IMR-90 (cell line): ENCODE measurements around the gene ASTN2. TPM values are rescaled to one million over a fixed set of nuclear protein-coding genes. Genes with fewer than 3 reads are reported as not detected.

Experiments
- ATAC-seq: fragments of 200-7000 bp; cut with Tn5 transposase; 2 replicates; pipeline ENCODE4 v1.9.1; 2020; ENCODE audit warnings: low read depth, mild to moderate bottlenecking, moderate library complexity
- BruUV-seq: library from RNA; stranded (reverse); fragments of 400-500 nt; replicated peaks from 2 replicates; lab custom pipeline; 2021; lab: Mats Ljungman, UMichigan
- CTCF ChIA-PET: fragments of 300-600 bp; formaldehyde crosslinking; extraction: SDS; loops from one replicate; lab custom pipeline; 2021; ENCODE audit warnings: antibody characterized with exemption; lab: Yijun Ruan, JAX
- POLR2A ChIA-PET: fragments of 300-600 bp; sonication (Branson Sonifier 250); formaldehyde crosslinking; loops from one replicate; lab custom pipeline; 2022; ENCODE audit warnings: antibody characterized with exemption; ENCODE audit not compliant: unreplicated experiment; lab: Charles Lee
- DNase-seq: peaks from one replicate; pipeline ENCODE4 v3.0.0; 2013
- H2AFZ ChIP-seq: replicated peaks from 2 replicates; pipeline ENCODE3; 2013; ENCODE audit warnings: low read length, mild to moderate bottlenecking; ENCODE audit not compliant: poor library complexity
- H2AK5ac ChIP-seq: 2 replicates; pipeline ENCODE4 v1.6.1; 2013; ENCODE audit warnings: low read depth, low read length, inconsistent platforms
- H2AK9ac ChIP-seq: replicated peaks from 2 replicates; pipeline ENCODE3; 2013; ENCODE audit warnings: mild to moderate bottlenecking, low read depth, low read length, moderate library complexity; ENCODE audit not compliant: poor library complexity
- H2BK120ac ChIP-seq: 2 replicates; pipeline ENCODE4 v1.6.1; 2013; ENCODE audit warnings: low read depth, low read length, inconsistent platforms
- H2BK15ac ChIP-seq: 3 replicates; pipeline ENCODE4 v1.6.1; 2013; ENCODE audit warnings: low read depth, low read length, inconsistent platforms
- H2BK20ac ChIP-seq: 2 replicates; pipeline ENCODE4 v1.6.1; 2013; ENCODE audit warnings: low read depth, mild to moderate bottlenecking, inconsistent platforms, low read length, moderate library complexity
- H2BK5ac ChIP-seq: 2 replicates; pipeline ENCODE4 v1.6.1; 2013; ENCODE audit warnings: mild to moderate bottlenecking, low read depth, low read length, inconsistent platforms; ENCODE audit not compliant: poor library complexity, severe bottlenecking
- H3K14ac ChIP-seq: replicated peaks from 2 replicates; pipeline ENCODE4 v1.6.1; 2013; ENCODE audit warnings: low read depth, low read length, inconsistent platforms
- H3K18ac ChIP-seq: 2 replicates; pipeline ENCODE4 v1.6.1; 2013; ENCODE audit warnings: low read depth, low read length, control low read depth
- H3K23ac ChIP-seq: 2 replicates; pipeline ENCODE4 v1.6.1; 2013; ENCODE audit warnings: low read depth, low read length, inconsistent platforms
- H3K27ac ChIP-seq: 2 replicates; pipeline ENCODE4 v1.5.1; 2013; ENCODE audit warnings: mild to moderate bottlenecking, control low read depth, low read length; ENCODE audit not compliant: insufficient read depth
- H3K27me3 ChIP-seq: 2 replicates; pipeline ENCODE4 v1.6.1; 2013; ENCODE audit warnings: low read length; ENCODE audit not compliant: control insufficient read depth, insufficient read depth
- H3K36me3 ChIP-seq: 2 replicates; pipeline ENCODE4 v1.6.1; 2013; ENCODE audit warnings: low read length, mixed read lengths; ENCODE audit not compliant: control insufficient read depth, insufficient read depth
- H3K4ac ChIP-seq: 2 replicates; pipeline ENCODE4 v1.6.1; 2013; ENCODE audit warnings: low read depth, low read length, inconsistent platforms
- H3K4me1 ChIP-seq: 2 replicates; pipeline ENCODE4 v1.6.1; 2013; ENCODE audit warnings: low read length, mixed read lengths; ENCODE audit not compliant: control insufficient read depth, insufficient read depth
- H3K4me2 ChIP-seq: 2 replicates; pipeline ENCODE4 v1.6.1; 2013; ENCODE audit warnings: low read depth, mild to moderate bottlenecking, control low read depth, low read length, moderate library complexity
- H3K4me3 ChIP-seq: 2 replicates; pipeline ENCODE4 v1.5.1; 2013; ENCODE audit warnings: low read depth, mild to moderate bottlenecking, control low read depth, low read length, moderate library complexity; ENCODE audit not compliant: insufficient read depth
- H3K56ac ChIP-seq: 2 replicates; pipeline ENCODE4 v1.6.1; 2013; ENCODE audit warnings: low read length, inconsistent platforms; ENCODE audit not compliant: insufficient read depth; ENCODE audit errors: extremely low read depth
- H3K79me1 ChIP-seq, 2 experiments: 2 replicates each; pipeline ENCODE4 v1.6.1; 2013; ENCODE audit warnings: low read length in 2 of 2, inconsistent platforms in 1 of 2, low read depth in 1 of 2
- H3K9ac ChIP-seq: 2 replicates; pipeline ENCODE4 v1.6.1; 2013; ENCODE audit warnings: low read depth, low read length, control low read depth
- H3K9me1 ChIP-seq: 2 replicates; pipeline ENCODE4 v1.6.1; 2013; ENCODE audit warnings: low read length, inconsistent platforms; ENCODE audit not compliant: insufficient read depth
- H3K9me3 ChIP-seq: 2 replicates; pipeline ENCODE4 v1.6.1; 2013; ENCODE audit warnings: low read length; ENCODE audit not compliant: control insufficient read depth, insufficient read depth
- H4K20me1 ChIP-seq: 2 replicates; pipeline ENCODE4 v1.6.1; 2013; ENCODE audit warnings: low read length, inconsistent platforms; ENCODE audit not compliant: insufficient read depth
- H4K5ac ChIP-seq: 2 replicates; pipeline ENCODE4 v1.6.1; 2013; ENCODE audit warnings: mild to moderate bottlenecking, low read depth, low read length, control low read depth
- H4K8ac ChIP-seq, 2 experiments: 2 replicates each; pipeline ENCODE4 v1.6.1; 2013; ENCODE audit warnings: low read depth in 2 of 2, low read length in 2 of 2, control low read depth in 1 of 2, inconsistent platforms in 1 of 2
- H4K91ac ChIP-seq: 2 replicates; pipeline ENCODE4 v1.6.1; 2013; ENCODE audit warnings: low read depth, low read length, inconsistent platforms; ENCODE audit not compliant: insufficient read depth
- BHLHE40 ChIP-seq: fragments of 150-350 bp; IDR thresholded peaks from 2 replicates; pipeline ENCODE4 v1.6.1; 2016; ENCODE audit warnings: mild to moderate bottlenecking, low read depth, low read length
- CEBPB ChIP-seq: IDR thresholded peaks from 2 replicates; pipeline ENCODE4 v1.6.1; 2012; ENCODE audit warnings: low read depth, low read length, improper control_type of control experiment
- CHD1 ChIP-seq: IDR thresholded peaks from 2 replicates; pipeline ENCODE4 v1.6.1; 2012; ENCODE audit warnings: low read depth, low read length, improper control_type of control experiment
- CTCF ChIP-seq: conservative IDR thresholded peaks from 2 replicates; pipeline ENCODE4 v1.5.1; 2012; ENCODE audit warnings: mild to moderate bottlenecking, low read depth, low read length, improper control_type of control experiment
- FOS ChIP-seq: fragments of 150-350 bp; IDR thresholded peaks from 2 replicates; pipeline ENCODE4 v1.6.1; 2016; ENCODE audit warnings: low read depth, low read length
- MAFK ChIP-seq: IDR thresholded peaks from 2 replicates; pipeline ENCODE4 v1.6.1; 2012; ENCODE audit warnings: low read depth, low read length, improper control_type of control experiment
- MAZ ChIP-seq: IDR thresholded peaks from 2 replicates; pipeline ENCODE4 v1.6.1; 2012; ENCODE audit warnings: low read depth, mild to moderate bottlenecking, low read length, improper control_type of control experiment, moderate library complexity, borderline replicate concordance
- MXI1 ChIP-seq: IDR thresholded peaks from 2 replicates; pipeline ENCODE4 v1.6.1; 2012; ENCODE audit warnings: low read depth, mild to moderate bottlenecking, low read length, moderate library complexity, borderline replicate concordance
- NFE2L2 ChIP-seq: fragments of 150-350 bp; IDR thresholded peaks from 2 replicates; pipeline ENCODE4 v1.6.1; 2016; ENCODE audit warnings: low read depth, mild to moderate bottlenecking, low read length
- POLR2A ChIP-seq: IDR thresholded peaks from 2 replicates; pipeline ENCODE4 v1.6.1; 2012; ENCODE audit warnings: mild to moderate bottlenecking, low read depth, low read length
- RAD21 ChIP-seq: IDR thresholded peaks from 2 replicates; pipeline ENCODE4 v1.6.1; 2012; ENCODE audit warnings: low read length, improper control_type of control experiment
- RCOR1 ChIP-seq: IDR thresholded peaks from 2 replicates; pipeline ENCODE4 v1.6.1; 2012; ENCODE audit warnings: mild to moderate bottlenecking, low read length, improper control_type of control experiment; ENCODE audit not compliant: insufficient replicate concordance
- RFX5 ChIP-seq: IDR thresholded peaks from 2 replicates; pipeline ENCODE4 v1.8.0; 2012; ENCODE audit warnings: low read depth, mild to moderate bottlenecking, low read length, moderate library complexity
- SMC3 ChIP-seq: fragments of 150-350 bp; IDR thresholded peaks from 2 replicates; pipeline ENCODE4 v1.6.1; 2016; ENCODE audit warnings: low read depth, mild to moderate bottlenecking, antibody characterized with exemption, low read length, moderate library complexity
- USF2 ChIP-seq: fragments of 150-350 bp; IDR thresholded peaks from 2 replicates; pipeline ENCODE4 v1.6.1; 2017; ENCODE audit warnings: mild to moderate bottlenecking, antibody characterized with exemption, low read length, low read depth
- WGBS, 2 experiments: methylation state at CpG; one replicate each; pipeline versions ENCODE4 v1.1.5 to v1.1.7; 2013; ENCODE audit warnings: missing lambda C conversion rate in 2 of 2; ENCODE audit not compliant: insufficient read length in 1 of 2; ENCODE audit errors: extremely low coverage in 2 of 2; 5-methylcytosine and 5-hydroxymethylcytosine counted together
- dilution Hi-C: fragments of 300-500 bp; cut with HindIII; formaldehyde crosslinking; loops from one replicate; pipeline ENCODE4 v1.14.3; 2018; ENCODE audit warnings: low sequenced_read_pairs; ENCODE audit not compliant: unreplicated experiment
- in situ Hi-C: fragments of 300-500 bp; cut with MboI; formaldehyde crosslinking; loops from 3 replicates; pipeline ENCODE4 v1.14.3; 2019; ENCODE audit warnings: low sequenced_read_pairs, inconsistent platforms, mixed read lengths
- intact Hi-C: fragments of 100-400 bp; cut with micrococcal nuclease; formaldehyde crosslinking; loops from 2 replicates; pipeline ENCODE4 v1.10.0; 2022
- polyA plus RNA-seq, 3 experiments: library from polyadenylated mRNA; depleted of rRNA; stranded (reverse); fragments of >200 nt; gene quantifications; 2 replicates each; pipeline ENCODE4 v1.2.3, GENCODE V29; 2012; ENCODE audit warnings: low replicate concordance in 1 of 3
- total RNA-seq: library from RNA; depleted of rRNA; stranded (reverse); fragments of >200 nt; gene quantifications from 2 replicates; pipeline ENCODE4 v1.2.3, GENCODE V29; 2012
- TF ChIP-seq, protein P1 (sequence below): fragments of 150-350 bp; IDR thresholded peaks from 2 replicates; pipeline ENCODE4 v1.6.1; 2016; ENCODE audit warnings: low read depth, mild to moderate bottlenecking, low read length, moderate library complexity, borderline replicate concordance

The ASTN2 gene
- total and polyA plus RNA-seq, 2 of the 4 experiments (the other 2 are of a cell fraction) = 3.8 to 6.8 TPM

DNA sequence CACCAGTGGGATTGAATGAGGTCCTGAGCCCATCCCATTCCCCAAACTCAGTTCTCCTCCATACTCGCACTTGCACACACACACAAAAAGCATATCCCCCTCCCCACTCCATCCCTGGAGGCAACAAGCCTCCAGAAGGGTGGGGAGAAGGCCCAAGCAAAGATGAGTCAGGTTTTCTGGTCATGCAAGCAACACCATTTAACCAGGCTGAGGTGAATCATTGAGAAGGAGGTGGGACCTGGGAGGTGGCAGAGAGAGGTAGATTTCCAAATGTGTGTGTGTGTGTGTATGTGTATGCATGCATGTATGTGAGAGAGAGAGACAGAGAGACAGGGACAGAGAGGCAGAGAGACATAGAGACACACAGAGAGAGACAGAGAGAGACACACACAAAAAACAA lies 913.0 kb downstream of the ASTN2 start:
- Histone ChIP-seq H3K9me1 (no peaks in the 10 kb centered on the region), H3K56ac (no peak overlapping the region), H4K20me1 (no peaks in the 10 kb centered on the region), H4K5ac (no peak overlapping the region), H4K91ac (no peak overlapping the region), H2AK5ac (no peak overlapping the region), H3K14ac (no peak overlapping the region; the same call in 1 of the 2 replicates), H3K9me3 (no peaks in the 10 kb centered on the region), H3K4me1 (no peaks in the 10 kb centered on the region), H3K27me3 (no peaks in the 10 kb centered on the region; the same call in 1 of the 2 replicates), H2BK120ac (no peak overlapping the region), H3K79me1 (no peaks in the 10 kb centered on the region), H3K4me2 (no peak overlapping the region), H2AK9ac (no peak overlapping the region), H2BK20ac (no peak overlapping the region), H3K18ac (no peak overlapping the region), H3K23ac (no peak overlapping the region), H3K36me3 (no peaks in the 10 kb centered on the region), H2BK5ac (no peak overlapping the region), H2AFZ (no peak overlapping the region), H3K4ac (no peak overlapping the region), H2BK15ac (no peak overlapping the region), H4K8ac (no peak overlapping the region), H3K9ac (no peak overlapping the region), H3K4me3 (no peak overlapping the region), H3K27ac (no peak overlapping the region)
- in situ Hi-C loops (no loop called here), dilution Hi-C loops (no loop called here), intact Hi-C loops (no loop called here)
- ChIA-PET POLR2A (no interaction called here), CTCF (no interaction called here)
- ATAC-seq (no peak), DNase-seq (peak; percentile 59)
- WGBS, 2 experiments = no CpG with 5 or more reads among the region's 1 CpG
- BruUV-seq = no TSS peak
- TF ChIP-seq SMC3 (no peak), CEBPB (no peak), CHD1 (no peak), MXI1 (no peak), RFX5 (no peak), FOS (no peak), MAZ (no peak), BHLHE40 (no peak), NFE2L2 (no peak), CTCF (no peak), MAFK (no peak), RAD21 (no peak), RCOR1 (no peak), USF2 (no peak), POLR2A (no peak)
- TF ChIP-seq, protein P1, sequence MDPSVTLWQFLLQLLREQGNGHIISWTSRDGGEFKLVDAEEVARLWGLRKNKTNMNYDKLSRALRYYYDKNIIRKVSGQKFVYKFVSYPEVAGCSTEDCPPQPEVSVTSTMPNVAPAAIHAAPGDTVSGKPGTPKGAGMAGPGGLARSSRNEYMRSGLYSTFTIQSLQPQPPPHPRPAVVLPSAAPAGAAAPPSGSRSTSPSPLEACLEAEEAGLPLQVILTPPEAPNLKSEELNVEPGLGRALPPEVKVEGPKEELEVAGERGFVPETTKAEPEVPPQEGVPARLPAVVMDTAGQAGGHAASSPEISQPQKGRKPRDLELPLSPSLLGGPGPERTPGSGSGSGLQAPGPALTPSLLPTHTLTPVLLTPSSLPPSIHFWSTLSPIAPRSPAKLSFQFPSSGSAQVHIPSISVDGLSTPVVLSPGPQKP = no peak
